Cardiac muscle cell (in vitro differentiated cells and primary cell): ENCODE data around the gene PSD2. TPM values are rescaled to one million over a fixed set of nuclear protein-coding genes. Genes with fewer than 3 reads are reported as not detected.

Experiments used
- DNase-seq, 2 donors: peaks; one replicate each; pipeline versions ENCODE4 v3.0.0 to v3.0.0-alpha.2; 2010 to 2017; ENCODE audit warnings: low read depth in 1 of 2, low spot score in 1 of 2
- H3K27ac ChIP-seq: fragments of 200-600 bp; sonication (generic); 2 replicates; pipeline ENCODE4 v1.5.1; 2016
- H3K27me3 ChIP-seq: fragments of 200-600 bp; sonication (generic); 2 replicates; pipeline ENCODE4 v1.6.0; 2016; ENCODE audit warnings: control low read depth
- H3K36me3 ChIP-seq: fragments of 200-600 bp; sonication (generic); 2 replicates; pipeline ENCODE4 v1.5.1; 2016; ENCODE audit warnings: control low read depth
- H3K4me1 ChIP-seq: fragments of 200-600 bp; sonication (generic); 2 replicates; pipeline ENCODE4 v1.8.1; 2017; ENCODE audit warnings: low read depth, mild to moderate bottlenecking, mixed run types
- H3K4me3 ChIP-seq: fragments of 200-600 bp; sonication (generic); 2 replicates; pipeline ENCODE4 v1.5.1; 2016; ENCODE audit warnings: mild to moderate bottlenecking
- H3K9me3 ChIP-seq: fragments of 200-600 bp; sonication (generic); 2 replicates; pipeline ENCODE4 v1.5.1; 2017; ENCODE audit warnings: low read depth, mild to moderate bottlenecking, control low read depth
- polyA plus RNA-seq: library from polyadenylated mRNA; unstranded; fragments of >200 nt; fragmentation: Nextera tagmentation; extraction: Ambion mirVana; gene quantifications from 2 replicates; pipeline ENCODE4 v1.2.1, GENCODE V29; 2016
- total RNA-seq: library from RNA; depleted of rRNA; stranded (reverse); fragments of >200 nt; gene quantifications from 2 replicates; pipeline ENCODE4 v1.2.3, GENCODE V29; 2016
- TF ChIP-seq, protein P1 (sequence below): IDR thresholded peaks from 2 replicates; pipeline ENCODE4 v1.5.1; 2012; ENCODE audit warnings: low read depth, mild to moderate bottlenecking, low read length

PSD2 gene
- total and polyA plus RNA-seq, 2 experiments from 2014 or later, result 0.04 to 0.48 TPM

DNA sequence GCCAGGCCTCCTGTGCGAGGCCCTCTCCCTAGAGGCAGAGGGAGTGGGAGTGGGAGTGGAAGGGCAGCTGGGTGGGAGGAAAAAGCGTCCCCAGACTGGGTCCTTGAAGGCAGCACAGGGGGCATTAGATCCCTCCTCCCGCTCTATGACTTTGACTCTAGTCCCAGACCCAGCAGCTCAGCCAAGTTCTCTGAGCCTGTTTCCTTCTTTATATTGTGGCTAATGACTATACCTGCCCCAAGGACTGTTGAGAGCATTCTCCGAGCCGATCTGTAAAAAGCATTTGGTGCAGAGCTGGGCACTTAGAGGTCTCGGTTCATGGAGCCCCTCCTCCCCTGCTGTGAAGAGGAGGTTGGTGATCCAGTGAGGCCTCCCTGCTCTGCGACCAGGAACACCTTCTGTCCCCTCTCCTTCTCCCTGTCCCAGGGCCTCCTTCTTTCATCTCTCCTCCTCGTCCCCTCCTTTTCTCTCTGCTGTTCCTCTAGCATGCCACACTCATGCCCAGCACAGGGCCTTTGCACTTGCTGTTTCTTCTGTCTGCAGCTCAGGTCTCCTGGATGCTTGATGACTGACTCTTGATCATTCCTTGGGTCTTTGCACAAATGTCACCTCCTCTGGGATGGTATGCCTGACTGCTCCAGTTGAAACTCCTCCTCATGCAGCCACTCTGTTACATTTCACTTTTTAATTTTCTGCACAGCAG is 23.4 kb upstream of the PSD2 start:
- DNase-seq, result no peak
- Histone ChIP-seq H3K27me3 (no peaks in the 10 kb centered on the region), H3K4me1 (no peaks in the 10 kb centered on the region), H3K36me3 (no peaks in the 10 kb centered on the region), H3K9me3 (no peaks in the 10 kb centered on the region), H3K4me3 (no peak overlapping the region), H3K27ac (no peak overlapping the region)
- TF ChIP-seq, protein P1, sequence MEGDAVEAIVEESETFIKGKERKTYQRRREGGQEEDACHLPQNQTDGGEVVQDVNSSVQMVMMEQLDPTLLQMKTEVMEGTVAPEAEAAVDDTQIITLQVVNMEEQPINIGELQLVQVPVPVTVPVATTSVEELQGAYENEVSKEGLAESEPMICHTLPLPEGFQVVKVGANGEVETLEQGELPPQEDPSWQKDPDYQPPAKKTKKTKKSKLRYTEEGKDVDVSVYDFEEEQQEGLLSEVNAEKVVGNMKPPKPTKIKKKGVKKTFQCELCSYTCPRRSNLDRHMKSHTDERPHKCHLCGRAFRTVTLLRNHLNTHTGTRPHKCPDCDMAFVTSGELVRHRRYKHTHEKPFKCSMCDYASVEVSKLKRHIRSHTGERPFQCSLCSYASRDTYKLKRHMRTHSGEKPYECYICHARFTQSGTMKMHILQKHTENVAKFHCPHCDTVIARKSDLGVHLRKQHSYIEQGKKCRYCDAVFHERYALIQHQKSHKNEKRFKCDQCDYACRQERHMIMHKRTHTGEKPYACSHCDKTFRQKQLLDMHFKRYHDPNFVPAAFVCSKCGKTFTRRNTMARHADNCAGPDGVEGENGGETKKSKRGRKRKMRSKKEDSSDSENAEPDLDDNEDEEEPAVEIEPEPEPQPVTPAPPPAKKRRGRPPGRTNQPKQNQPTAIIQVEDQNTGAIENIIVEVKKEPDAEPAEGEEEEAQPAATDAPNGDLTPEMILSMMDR, result no peak

DNA sequence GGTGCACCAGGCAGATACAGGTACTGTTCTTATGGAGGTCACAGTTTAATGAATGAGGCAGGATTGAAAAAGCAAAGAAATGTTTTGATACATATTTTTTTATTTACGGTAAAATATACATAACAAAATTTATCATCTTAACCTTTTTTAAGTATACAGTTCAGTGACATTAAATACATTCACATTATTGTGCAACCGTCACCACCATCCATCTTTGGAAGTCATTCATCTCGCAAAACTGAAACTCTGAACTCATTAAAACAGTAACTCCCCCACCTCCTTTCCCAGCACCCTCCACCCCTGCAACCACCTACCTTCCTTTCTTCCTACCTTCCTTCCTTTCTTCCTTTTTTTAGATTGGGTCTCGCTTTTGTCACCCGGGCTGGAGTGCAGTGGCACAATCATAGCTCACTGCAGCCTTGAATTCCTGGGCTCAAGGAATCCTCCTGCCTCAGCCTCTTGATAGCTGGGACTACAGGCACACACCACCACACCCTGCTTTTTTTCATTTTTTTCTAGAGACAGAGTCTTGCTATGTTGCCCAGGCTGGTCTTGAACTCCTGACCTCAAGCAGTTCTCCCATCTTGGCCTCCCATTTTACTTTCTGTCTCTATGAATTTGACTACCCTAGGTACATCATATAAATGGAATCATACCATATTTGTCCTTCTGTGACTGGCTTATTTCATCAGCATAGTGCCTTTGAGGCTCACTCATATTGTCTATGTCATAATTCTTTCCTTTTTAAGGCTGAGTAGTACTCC is 22.5 kb upstream of the PSD2 start:
- no peak overlapping the region for H3K4me3 ChIP-seq
- no peaks in the 10 kb centered on the region for H3K4me1 ChIP-seq
- TF ChIP-seq, protein P1, result no peak
- no peak for DNase-seq
- H3K36me3 ChIP-seq, result no peaks in the 10 kb centered on the region
- no peak overlapping the region for H3K27ac ChIP-seq
- no peaks in the 10 kb centered on the region for H3K27me3 ChIP-seq
- no peaks in the 10 kb centered on the region for H3K9me3 ChIP-seq

DNA sequence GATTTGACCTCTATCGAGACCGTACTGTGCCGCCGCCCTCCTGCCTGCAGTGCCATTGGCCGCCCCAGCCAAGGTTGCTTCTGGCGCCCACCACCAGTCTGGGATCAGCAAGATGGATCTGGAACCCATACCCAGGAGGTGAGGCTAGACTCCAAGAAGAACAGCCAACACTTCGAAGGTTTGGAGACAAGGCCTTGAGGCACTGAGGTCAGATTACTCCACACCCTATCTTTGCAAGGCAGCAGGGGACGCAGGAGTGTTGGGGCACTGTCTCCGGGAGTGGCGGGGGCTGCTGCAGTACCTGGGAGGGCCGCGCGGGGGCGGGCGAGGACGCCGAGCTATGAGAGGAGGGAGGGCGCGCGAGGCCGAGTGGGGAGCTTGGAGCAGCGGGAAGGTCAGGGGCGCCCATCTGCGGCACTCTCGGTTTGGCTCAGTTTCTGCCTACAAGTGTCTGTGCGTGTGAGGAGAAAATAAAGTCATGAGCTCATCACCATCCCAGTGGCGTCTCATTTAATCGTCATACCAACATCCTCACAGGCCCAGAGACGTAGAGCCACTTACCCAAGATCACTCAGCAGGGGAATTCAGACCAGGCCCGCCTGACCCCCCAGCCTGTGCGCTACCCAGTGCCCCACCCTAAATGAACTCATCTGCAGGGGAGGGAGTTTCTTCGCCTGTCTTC is 20.5 kb upstream of the PSD2 start:
- Histone ChIP-seq H3K9me3 (no peaks in the 10 kb centered on the region), H3K27me3 (peaks cover 6% of the 10 kb centered on the region), H3K4me1 (no peaks in the 10 kb centered on the region), H3K27ac (no peak overlapping the region), H3K4me3 (no peak overlapping the region), H3K36me3 (no peaks in the 10 kb centered on the region)
- TF ChIP-seq, protein P1, result peak; percentile 92
- peak; percentile 54 to 82 for DNase-seq

DNA sequence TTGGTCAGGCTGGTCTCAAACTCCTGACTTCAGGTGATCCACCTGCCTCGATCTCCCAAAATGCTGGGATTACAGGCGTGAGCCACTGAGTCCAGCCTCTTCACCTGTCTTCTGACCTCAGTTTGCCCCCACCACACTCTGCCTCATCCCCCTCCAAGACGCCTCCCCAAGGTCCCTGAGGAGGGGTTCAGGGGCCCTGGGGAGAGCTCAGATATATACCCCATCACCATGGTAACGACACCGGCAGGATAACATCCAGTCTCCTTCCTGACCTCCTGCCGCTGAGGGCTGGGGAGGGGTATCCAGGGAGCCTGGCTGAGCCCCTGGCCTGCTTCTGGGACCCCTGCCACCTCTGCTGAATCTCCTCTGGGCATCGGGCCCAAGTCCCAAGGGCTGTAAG is 19.7 kb upstream of the PSD2 start:
- TF ChIP-seq, protein P1, result no peak
- Histone ChIP-seq H3K9me3 (no peaks in the 10 kb centered on the region), H3K4me3 (no peak overlapping the region), H3K27me3 (peaks cover 6% of the 10 kb centered on the region), H3K36me3 (no peaks in the 10 kb centered on the region), H3K4me1 (no peaks in the 10 kb centered on the region), H3K27ac (no peak overlapping the region)
- no peak for DNase-seq

DNA sequence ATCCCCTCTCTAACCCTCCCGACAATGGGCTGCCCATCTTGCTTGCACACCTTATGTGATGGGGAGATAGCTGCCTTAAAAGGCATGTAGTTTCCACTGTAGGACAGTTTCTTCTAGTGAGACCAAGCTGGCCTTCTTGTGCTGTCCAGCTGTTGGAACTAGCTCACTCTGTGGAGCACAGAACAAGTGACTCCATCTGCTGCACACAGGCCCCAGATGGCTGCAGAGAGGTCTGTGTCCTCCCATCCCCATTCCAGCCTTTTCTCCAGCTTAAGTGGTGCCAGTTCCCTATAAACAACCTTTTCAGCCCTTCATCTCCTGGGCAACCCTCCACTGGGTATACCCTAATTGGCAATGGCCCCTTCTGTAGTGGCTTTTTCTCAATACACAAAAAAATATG is 18.7 kb upstream of the PSD2 start:
- H3K4me1 ChIP-seq, result no peaks in the 10 kb centered on the region
- TF ChIP-seq, protein P1, result no peak
- H3K36me3 ChIP-seq, result no peaks in the 10 kb centered on the region
- H3K27me3 ChIP-seq, result peaks cover 6% of the 10 kb centered on the region
- H3K9me3 ChIP-seq, result no peaks in the 10 kb centered on the region
- DNase-seq, result no peak
- H3K4me3 ChIP-seq, result no peak overlapping the region
- H3K27ac ChIP-seq, result no peak overlapping the region
